ENCODE results near the gene DIPK1A.
A peak's percentile ranks its signal among the peaks of the same experiment; 100 is the strongest.

Gene DIPK1A

GRCh38 chr1:92872719-92873118 lies 88.5 kb downstream of the DIPK1A start:
- TF ChIP-seq CTCF (IDR thresholded peaks at IDR 0.05; ENCODE audit: extremely low read depth, missing control alignments), result no peak

GRCh38 chr1:92870591-92870990 lies 90.7 kb downstream of the DIPK1A start:
- TF ChIP-seq CTCF (IDR thresholded peaks at IDR 0.05; ENCODE audit: extremely low read depth, missing control alignments), result no peak
- DNase-seq (ENCODE audit: low spot score), result no peak

More at GRCh38 chr1:92872719-92873118, 88.5 kb downstream of the DIPK1A start:
- no peak for DNase-seq (ENCODE audit: low spot score)

GRCh38 chr1:92864131-92864530 lies 97.1 kb downstream of the DIPK1A start:
- TF ChIP-seq CTCF (IDR thresholded peaks at IDR 0.05; ENCODE audit: extremely low read depth, missing control alignments), result no peak
- no peak for DNase-seq (ENCODE audit: low spot score)

GRCh38 chr1:92862605-92863004 lies 98.7 kb downstream of the DIPK1A start:
- DNase-seq (ENCODE audit: low spot score), result no peak
- no peak for TF ChIP-seq CTCF (IDR thresholded peaks at IDR 0.05; ENCODE audit: extremely low read depth, missing control alignments)

GRCh38 chr1:92859400-92860039 lies 101.7 kb downstream of the DIPK1A start:
- TF ChIP-seq CTCF (IDR thresholded peaks at IDR 0.05; ENCODE audit: extremely low read depth, missing control alignments), result no peak
- no peak for DNase-seq (ENCODE audit: low spot score)

- DNase-seq (ENCODE audit: low spot score), result peak; percentile 61
- peak; percentile 73 for TF ChIP-seq CTCF (IDR thresholded peaks at IDR 0.05; ENCODE audit: extremely low read depth, missing control alignments)
These were observed 102.5 kb downstream of the DIPK1A start for GRCh38 chr1:92858564-92859399.

- DNase-seq (ENCODE audit: low spot score), result no peak
- no peak for TF ChIP-seq CTCF (IDR thresholded peaks at IDR 0.05; ENCODE audit: extremely low read depth, missing control alignments)
These were observed 103.4 kb downstream of the DIPK1A start for GRCh38 chr1:92857817-92858216.

Measured in GM20000 (cell line).